Middle frontal gyrus (tissue), 1 donor: Measurements from ENCODE around the gene OXGR1.

Experiments
- DNase-seq: peaks from one replicate; pipeline ENCODE4 v3.0.0-alpha.2; 2015; ENCODE audit warnings: low spot score; ENCODE audit errors: extremely low spot score

Gene OXGR1

DNA sequence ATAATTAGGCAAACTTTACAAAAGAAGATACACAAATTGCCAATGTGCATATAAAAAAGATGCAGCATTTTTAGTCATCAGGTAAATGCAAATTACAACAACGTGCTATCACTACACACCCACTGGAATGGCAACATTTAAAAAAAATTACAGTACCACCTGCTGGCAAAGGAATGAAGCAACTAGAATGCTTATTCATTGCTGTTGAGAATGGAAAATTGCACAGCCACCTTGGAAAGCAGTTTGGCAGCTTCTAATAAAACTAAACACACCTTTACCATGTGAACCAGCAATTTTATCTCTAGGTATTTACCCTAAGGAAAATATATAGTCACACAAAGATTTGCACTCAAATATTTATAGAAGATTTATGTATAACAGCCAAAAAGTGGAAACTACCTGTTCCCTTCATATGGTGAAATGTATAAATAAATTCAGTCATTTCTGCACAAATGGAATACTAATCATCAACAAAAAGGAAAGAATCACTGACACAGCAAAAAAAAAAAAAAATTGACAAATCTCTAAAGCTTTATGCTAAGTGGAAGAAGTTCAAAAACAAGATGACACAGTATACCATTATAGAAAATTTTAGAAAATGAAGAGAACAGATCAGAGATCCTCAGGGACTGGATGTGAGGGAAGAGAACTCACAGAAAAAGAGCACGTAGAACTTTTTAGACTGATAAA lies 30.3 kb downstream of the OXGR1 start:
- no peak for DNase-seq

DNA sequence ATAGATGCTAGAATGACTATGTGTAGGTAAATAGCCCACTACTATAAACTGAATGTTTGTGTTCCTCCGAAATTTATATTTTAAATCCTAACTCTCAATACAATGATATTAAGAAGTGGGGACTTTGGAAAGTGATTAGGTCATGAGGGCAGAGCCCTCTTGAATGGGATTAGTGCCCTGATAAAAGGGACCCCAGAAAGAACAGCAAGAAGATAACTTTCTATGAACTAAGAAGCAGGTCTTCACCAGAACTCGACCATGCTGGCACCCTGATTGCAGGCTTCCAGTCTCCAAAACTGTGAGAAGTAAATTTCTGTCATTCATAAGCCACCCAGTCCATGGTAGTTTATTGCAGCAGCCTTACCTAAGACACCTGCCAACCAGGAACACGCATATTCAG lies 33.9 kb downstream of the OXGR1 start:
- no peak for DNase-seq

DNA sequence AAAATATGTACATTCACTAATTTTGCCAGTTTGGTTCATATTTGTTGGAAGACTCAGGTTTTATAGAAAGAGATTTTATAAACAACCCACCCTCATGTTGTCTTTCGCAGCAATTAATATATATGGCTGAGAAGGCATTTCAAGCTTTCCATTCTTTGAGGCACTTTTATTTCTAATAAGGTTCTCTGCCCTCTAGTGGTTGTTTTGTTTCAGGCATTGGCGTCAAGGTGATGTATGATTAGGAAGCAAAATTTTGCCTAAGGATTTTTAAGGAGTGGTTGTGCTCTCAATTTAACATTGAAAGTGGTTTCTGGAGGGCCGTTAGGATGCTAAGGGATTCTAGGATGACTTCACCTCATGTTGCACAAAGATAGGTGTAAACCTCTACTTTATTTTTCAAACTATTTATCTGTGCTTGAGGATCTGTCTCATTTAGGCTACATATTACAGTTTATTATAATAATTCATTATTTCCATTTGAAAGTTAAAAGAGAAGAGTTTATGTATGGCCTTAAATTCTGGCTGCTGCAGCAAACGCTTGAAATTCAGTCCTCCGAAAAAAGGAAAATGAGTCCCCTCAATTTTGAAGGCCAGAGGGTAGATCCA lies 35.9 kb downstream of the OXGR1 start:
- DNase-seq = peak; percentile 39

DNA sequence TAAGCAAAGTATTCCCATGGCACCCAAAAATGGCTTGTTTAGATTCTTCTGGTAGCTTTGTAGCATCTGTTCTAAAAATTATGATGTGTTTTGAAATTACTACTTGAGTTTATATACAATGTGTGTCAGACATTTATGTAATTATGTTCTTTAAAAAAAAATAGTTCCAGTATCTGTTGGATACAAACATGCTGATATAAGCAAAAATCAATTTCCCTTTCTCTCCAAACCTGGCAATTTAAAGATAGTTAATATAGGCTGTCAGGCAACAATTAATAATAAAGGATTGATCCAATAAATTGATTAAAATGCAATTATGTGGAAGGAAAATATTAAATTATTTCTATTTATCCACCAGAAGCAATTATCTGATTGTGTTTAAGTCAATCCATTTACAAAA lies 41.7 kb downstream of the OXGR1 start:
- DNase-seq = no peak

DNA sequence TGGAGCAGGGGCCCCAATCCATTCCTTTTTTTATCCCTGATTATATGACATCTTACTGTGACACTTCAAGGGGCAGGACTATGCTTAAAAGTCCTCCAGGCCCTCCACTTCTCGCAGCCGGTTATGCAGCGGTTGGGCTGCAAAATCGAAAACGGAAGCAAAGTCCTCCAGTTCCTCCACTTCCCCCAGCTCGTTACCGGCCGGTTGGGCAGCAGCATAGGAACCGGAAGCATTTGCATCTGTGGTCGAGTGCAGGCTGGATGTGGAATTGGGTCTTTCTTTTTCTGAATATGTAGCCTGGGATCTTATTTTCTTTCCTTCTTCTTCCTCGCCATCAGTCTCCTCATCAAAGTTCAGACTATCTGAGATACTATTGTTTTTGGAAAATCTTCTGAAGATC lies 46.1 kb downstream of the OXGR1 start:
- no peak for DNase-seq

DNA sequence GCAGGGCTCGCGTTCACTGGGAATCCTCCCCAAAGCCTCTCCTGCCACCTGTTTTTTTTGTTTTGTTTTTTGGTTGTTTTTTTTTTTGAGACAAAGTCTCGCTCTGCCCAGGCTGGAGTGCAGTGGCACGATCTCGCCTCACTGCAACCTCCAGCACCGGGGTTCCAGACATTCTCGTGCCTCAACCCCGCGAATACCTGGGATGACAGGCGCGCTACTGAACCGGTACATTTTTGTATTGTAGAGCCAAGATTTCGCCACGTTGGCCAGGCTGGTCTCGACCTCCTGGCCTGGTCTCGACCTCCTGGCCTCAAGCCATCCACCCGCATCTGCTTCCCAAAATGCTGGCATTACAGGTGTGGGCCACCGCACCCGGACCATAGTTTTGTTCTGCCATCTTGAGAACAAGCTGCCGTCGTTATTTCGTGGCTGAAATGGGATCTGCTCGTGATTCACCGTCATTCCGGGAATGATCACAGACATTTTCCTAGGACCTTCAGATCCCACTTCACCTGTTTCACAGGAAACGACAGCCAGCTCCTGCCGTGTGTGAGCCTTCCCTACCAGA lies 46.8 kb downstream of the OXGR1 start:
- DNase-seq = no peak

DNA sequence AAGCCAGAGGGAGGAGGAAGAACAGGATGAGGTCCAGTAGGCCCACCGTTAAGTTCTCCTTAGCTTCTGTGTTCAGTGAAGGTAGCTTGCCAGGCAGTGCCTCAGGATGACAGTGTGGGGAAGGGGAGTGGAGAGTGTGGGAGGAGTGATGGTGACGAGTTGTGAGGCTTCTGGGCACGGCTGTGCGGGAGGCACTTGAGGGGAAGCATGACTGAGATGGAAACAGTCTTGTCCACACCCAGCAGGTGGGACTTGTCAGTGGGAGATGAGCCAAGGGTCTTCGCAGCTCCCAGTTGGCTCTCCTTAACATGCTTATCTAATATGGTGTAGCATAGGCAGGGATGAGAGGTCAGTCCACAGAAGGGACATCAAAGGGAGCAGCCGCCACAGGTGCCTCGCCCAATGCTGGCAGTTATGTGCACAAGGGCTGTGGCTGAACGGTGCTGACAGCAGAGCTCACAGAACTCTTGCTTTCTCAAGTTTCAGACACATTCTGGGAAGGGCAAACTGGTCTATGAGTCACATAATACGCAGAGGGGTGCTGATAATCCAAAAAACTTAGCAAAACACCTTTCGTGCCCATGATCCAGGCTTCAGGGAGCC lies 47.5 kb downstream of the OXGR1 start:
- no peak for DNase-seq

DNA sequence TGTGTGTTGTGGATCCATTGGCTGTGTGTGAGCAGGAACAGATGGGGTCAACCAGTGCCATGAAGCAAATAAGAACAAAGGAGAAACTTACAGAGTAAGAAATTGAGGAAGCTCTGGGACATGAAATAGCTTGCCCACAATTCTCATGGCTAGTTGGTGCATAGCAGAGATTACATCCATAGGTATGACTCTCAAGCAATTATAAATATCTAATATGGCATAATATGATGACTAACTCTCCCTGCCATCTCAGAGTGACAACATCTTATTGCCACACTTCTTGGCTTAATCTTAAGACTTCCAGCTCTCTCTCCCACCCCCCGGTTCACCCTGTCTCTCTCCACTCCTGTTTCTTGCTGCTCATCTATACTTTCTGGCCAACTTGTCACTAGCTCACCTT lies 53.3 kb downstream of the OXGR1 start:
- no peak for DNase-seq

DNA sequence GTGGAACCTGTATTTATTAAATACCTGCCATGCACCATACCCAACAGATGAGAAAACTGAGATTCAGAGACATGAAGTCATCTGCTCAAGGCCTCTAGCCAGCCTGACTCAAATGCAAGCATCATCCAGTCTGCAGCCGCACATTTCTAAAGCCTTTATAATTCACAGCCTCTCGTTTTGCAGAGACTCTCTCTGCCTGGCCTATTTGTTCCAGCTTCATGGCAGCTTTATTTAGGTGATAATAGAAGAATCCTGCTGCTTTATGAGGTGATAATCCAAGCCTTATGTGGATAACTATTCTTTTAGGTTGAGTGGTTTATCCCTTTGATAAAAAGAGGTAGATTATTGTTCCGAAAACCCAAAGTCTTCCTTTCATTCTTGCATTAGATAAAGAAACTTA lies 58.4 kb downstream of the OXGR1 start:
- DNase-seq = no peak
